Endothelial cell of umbilical vein (primary cell): ENCODE results near the gene FBXO48.

Source experiments
- EZH2 ChIP-seq: IDR thresholded peaks from 2 replicates; pipeline ENCODE4 v1.6.1; 2012; ENCODE audit warnings: borderline replicate concordance, low read depth, mild to moderate bottlenecking, moderate library complexity, low read length, inconsistent platforms; ENCODE audit not compliant: severe bottlenecking
- JUN ChIP-seq: IDR thresholded peaks from 2 replicates; pipeline ENCODE4 v1.6.1; 2011; ENCODE audit warnings: borderline replicate concordance, low read depth; ENCODE audit not compliant: insufficient read length, insufficient read depth
- MYC ChIP-seq: IDR thresholded peaks from one replicate; pipeline ENCODE4 v1.6.1; 2011; ENCODE audit warnings: mild to moderate bottlenecking, low read depth, low read length
- POLR2A ChIP-seq: IDR thresholded peaks from 2 replicates; pipeline ENCODE4 v1.6.1; 2012; ENCODE audit warnings: low read depth, mild to moderate bottlenecking, control low read depth, low read length
- POLR2AphosphoS5 ChIP-seq: IDR thresholded peaks from 2 replicates; pipeline ENCODE4 v1.6.1; 2012; ENCODE audit warnings: low read depth, mild to moderate bottlenecking, control low read depth, low read length, moderate library complexity; ENCODE audit not compliant: insufficient read depth
- TF ChIP-seq, protein P1 (sequence below), 2 donors: IDR thresholded peaks; 1 replicate in 1 of 2; 2 replicates in 1 of 2; pipeline ENCODE4 v1.5.1; 2011; ENCODE audit warnings: low read length in 2 of 2, mild to moderate bottlenecking in 2 of 2, moderate library complexity in 2 of 2, control low read depth in 1 of 2, inconsistent platforms in 1 of 2, low read depth in 1 of 2; ENCODE audit not compliant: insufficient read depth in 1 of 2; ENCODE audit errors: extremely low read depth in 1 of 2

GRCh38 chr2:68426446-68426845, 40.6 kb downstream of the FBXO48 start:
- no peak for TF ChIP-seq POLR2A
- TF ChIP-seq, protein P1, sequence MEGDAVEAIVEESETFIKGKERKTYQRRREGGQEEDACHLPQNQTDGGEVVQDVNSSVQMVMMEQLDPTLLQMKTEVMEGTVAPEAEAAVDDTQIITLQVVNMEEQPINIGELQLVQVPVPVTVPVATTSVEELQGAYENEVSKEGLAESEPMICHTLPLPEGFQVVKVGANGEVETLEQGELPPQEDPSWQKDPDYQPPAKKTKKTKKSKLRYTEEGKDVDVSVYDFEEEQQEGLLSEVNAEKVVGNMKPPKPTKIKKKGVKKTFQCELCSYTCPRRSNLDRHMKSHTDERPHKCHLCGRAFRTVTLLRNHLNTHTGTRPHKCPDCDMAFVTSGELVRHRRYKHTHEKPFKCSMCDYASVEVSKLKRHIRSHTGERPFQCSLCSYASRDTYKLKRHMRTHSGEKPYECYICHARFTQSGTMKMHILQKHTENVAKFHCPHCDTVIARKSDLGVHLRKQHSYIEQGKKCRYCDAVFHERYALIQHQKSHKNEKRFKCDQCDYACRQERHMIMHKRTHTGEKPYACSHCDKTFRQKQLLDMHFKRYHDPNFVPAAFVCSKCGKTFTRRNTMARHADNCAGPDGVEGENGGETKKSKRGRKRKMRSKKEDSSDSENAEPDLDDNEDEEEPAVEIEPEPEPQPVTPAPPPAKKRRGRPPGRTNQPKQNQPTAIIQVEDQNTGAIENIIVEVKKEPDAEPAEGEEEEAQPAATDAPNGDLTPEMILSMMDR (IDR thresholded peaks at IDR 0.05; ENCODE audit: extremely low read depth in 1 of 2, insufficient read depth in 1 of 2, low read depth in 1 of 2, low read length in 2 of 2), result no peak
- TF ChIP-seq EZH2, result no peak
- no peak for TF ChIP-seq POLR2AphosphoS5
- TF ChIP-seq MYC, result no peak
- no peak for TF ChIP-seq JUN
